T-helper 1 cell treated with Interleukin-12 subunit alpha and Interleukin-12 subunit beta and Interleukin-4 antibody, amounts not matched to agents 30 ng/mL and 1 ng/mL, for 36 hours (primary cell): ENCODE results near the gene PHF10. TPM values are rescaled to one million over a fixed set of nuclear protein-coding genes. Genes with fewer than 3 reads are reported as not detected.

Source experiments
- intact Hi-C: fragments of 100-400 bp; cut with micrococcal nuclease; formaldehyde crosslinking; loops from one replicate; pipeline ENCODE4 v1.15.1; 2024
- total RNA-seq: library from RNA; stranded (reverse); gene quantifications from 2 replicates; pipeline ENCODE4 v1.2.3, GENCODE V29; 2022

The PHF10 gene
- total RNA-seq, 1 donor from 2014 or later = 53.5 TPM

DNA sequence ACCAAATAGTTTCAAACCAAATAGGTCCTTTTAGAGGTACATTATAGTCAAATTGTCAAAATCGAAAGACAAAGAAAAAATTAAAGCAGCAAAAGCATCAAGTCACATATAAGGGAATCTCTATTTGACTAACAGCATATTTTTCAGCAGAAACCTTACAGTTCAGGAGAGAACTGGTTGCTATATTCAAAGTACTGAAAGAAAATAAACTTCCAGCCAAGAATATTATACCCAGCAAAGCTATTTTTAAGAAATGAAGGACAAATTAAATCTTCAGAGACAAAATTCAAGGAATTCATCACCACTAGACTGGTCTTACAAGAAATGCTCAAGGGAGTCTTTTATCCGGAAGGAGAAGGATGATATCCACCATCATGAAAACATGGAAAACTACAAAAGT lies 38.4 kb downstream of the PHF10 start:
- intact Hi-C loops = no loop called here

DNA sequence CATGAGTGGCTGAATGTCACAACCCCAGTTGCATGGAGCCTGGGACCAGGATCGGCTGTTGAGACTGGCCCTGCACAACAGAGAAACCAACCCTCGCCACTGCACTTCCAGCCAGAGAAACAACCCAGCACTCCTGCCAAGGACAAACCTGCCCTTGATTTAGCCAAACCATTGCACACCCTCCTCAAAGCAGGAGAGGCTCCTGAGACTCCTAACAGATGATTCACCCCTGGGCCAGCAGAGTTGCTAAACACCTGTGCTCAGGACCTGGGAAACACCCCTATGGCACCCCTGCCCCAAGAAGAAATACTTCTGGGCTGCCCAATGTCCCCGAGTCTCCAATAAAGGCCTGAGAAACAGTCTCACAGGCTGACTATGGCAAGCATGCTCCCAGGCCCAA lies 40.2 kb downstream of the PHF10 start:
- intact Hi-C loops = no loop called here

DNA sequence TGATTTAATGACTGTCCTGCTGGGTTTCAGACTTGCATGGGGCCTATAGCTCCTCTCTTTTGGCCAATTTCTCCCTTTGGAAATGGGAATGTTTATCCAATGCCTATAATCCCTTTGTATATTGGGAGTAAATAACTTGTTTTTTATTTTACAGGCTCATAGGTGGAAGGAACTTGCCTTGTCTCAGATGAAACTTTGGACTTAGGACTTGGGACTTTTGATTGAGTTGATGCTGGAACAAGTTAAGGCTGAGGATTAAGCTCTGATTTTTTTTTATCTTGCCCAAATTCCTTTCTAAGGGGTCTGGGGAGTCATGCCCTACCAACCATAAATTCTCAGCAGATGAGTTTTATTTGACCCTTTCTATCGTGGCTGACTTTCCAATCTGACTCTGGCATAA lies 46.0 kb downstream of the PHF10 start:
- intact Hi-C loops = no loop called here

- intact Hi-C loops = no loop called here
Measured at GRCh38 chr6:169677096-169677495, 47.2 kb downstream of the PHF10 start.

GRCh38 chr6:169675011-169675410 lies 49.3 kb downstream of the PHF10 start:
- intact Hi-C loops = no loop called here

DNA sequence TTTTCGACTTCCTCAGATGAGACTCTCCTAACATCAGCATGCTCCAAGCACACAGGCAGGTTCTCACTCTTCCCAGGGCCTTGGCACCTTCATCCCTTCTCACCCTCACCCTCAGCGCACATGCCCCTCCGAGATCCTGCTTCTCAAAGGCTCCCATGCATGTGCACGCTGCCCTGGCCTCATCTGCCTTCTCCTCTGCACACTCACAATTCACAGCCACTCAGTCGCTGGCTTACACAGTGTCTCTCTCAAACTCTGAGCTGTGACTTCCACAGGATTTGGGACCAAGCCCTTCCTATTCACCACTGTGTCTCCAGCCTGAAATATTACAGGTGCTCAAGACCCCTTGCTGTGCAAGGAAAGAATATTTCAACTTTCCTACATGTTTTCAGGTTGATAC lies 52.7 kb downstream of the PHF10 start:
- intact Hi-C loops = no loop called here

GRCh38 chr6:169669889-169670288 lies 54.4 kb downstream of the PHF10 start:
- intact Hi-C loops = no loop called here

GRCh38 chr6:169669147-169669546 lies 55.2 kb downstream of the PHF10 start:
- intact Hi-C loops = no loop called here

DNA sequence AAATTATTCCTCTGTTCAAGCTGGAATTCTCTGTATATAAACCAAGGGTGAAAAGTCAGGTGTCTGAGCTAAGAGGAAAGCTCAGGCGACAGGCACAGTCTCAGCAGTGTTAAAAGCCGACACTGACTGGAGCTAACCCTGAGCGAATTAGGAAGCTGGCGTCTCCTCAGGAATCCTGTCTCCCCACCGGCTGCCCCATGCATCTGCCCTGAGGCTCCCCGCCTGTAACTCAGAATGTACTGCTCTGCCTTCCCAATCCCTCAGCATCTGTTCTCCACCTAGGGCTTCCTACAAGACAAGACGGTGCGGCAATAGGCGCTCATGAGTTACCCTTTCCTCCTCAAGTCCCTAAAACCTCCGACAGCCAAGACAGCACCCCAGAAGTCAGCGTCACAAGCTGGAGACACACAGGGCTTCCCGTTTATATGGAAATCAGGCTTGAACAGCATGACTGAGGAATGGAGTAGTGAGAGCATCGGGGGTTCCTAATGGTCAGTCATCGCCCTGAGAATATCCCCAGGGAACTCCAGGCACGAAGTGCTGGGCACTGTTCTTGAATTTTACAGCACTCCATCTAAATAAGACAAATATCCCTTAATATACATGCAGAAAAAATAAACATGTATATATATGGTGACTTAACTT lies 56.0 kb downstream of the PHF10 start:
- intact Hi-C loops = no loop called here

DNA sequence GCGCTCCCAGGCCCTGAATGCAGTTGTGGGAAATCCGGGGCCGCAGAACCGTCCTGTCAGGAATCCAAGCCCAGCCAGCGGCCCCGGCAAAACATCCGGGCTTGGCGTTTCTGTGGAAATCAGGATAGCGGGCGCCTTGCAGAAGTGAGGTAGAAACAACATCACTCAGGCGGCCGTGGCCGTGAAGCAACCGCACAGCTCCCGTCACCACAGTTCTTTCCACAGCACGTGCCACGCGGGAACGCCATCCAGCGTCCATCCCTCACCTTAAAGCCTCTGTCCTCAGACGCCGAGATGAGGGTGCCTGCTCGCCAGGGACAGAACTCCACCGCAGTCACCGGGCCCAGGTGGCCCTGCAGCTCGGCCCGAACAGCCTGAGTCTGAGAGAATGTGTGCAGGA lies 56.6 kb downstream of the PHF10 start:
- intact Hi-C loops = no loop called here

DNA sequence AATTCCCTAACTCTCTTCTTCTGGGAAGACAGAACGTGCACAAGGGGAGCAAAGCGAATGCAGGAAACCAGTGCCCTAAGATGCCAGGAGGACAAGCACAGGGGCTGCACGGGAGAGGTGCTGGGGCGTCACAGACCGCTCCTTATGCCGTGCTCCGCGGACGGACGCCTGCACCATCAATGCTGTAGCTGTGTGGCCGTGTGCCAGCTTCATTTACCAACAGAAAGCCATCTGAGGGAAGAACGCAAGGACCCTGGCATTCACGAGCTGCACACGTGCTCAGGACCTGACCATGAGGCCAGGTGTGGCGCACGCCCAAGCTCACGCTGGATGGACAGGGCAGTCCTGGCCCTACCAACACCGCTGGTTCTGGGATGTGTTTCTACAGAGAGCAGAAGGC lies 57.9 kb downstream of the PHF10 start:
- intact Hi-C loops = no loop called here

DNA sequence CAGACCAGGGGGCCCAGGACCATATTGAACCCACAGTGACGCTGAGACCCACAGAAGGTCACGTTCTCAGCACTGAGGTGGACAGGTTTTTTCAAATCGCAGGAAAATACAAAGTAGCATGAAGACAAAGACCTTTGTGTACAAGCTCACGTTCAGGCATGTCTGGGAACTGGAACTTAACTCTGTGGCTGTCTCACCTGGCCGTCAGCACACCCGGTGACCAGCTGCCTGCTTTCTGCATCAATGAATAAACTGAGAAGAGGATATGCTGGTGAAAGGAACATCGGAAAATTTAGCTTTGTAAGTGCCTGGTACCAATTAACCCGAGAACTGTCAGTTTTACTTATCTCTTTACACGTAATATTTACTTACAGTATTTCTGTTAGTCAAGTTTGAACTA lies 59.0 kb downstream of the PHF10 start:
- intact Hi-C loops = no loop called here

DNA sequence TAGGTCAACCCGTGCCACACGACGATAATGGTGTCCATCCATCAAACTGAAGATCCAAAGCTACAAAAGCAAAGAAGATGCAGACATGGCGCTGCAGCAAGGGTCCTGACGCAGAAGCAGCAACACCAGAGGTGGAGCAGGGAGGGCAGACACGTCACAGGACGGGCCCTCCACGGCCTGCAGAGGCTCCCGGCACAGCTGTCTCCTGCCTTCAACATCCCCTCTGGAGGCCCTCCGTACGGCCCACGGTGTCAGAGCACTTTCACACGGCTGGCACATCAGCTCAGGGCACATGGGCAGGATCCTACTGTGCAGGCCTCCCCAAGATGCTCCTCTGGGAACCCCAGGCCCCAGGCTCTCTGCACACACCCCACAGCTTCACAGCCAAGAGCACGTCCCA lies 60.1 kb downstream of the PHF10 start:
- intact Hi-C loops = no loop called here

DNA sequence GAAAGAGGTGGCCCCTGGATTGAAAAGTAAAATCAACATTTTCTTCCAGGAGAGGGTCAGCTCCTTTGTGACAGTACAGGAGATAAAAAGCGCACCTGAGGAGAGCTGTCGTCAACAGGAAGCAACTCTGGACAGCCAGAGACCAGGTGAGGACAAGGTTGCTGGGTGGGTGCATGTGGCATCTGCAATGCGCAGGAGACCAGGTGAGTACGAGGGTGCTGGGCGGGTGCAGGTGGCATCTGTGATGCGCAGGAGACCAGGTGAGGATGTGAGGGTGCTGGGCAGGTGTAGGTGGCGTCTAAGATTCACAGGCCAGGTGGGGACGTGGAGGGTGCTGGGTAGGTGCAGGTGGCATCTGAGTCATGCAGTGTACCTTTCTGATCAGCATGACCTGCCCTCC lies 60.8 kb downstream of the PHF10 start:
- intact Hi-C loops = no loop called here

DNA sequence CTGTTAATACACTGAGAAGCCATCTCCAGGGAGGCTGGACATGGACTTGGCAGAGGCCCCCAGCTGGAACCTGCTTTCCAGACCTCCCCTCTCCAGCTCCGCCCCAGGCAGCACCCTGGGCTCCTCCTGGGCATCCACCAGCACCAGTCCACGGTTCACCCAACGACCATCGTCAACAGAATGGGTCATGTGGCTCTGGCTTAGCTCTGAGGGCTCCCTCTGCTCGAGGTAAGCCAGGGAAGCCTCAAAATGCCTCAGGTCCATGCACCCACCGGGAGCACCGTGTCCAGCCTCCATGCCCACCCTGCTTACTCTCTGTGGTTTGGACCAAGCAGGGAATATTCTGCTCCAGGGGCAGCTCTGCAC lies 62.9 kb downstream of the PHF10 start:
- intact Hi-C loops = no loop called here

GRCh38 chr6:169660751-169661390 lies 63.4 kb downstream of the PHF10 start:
- intact Hi-C loops = no loop called here

- intact Hi-C loops = loop anchor here (10.0 kb wide), 1 partner anchor 765 kb away; no protein-coding TSS in a partner anchor
Measured at GRCh38 chr6:169659820-169660610, 64.3 kb downstream of the PHF10 start.

- intact Hi-C loops = loop anchor here (10.0 kb wide), 1 partner anchor 762 kb away; no protein-coding TSS in a partner anchor
Measured at GRCh38 chr6:169657284-169657610, 67.1 kb downstream of the PHF10 start.

GRCh38 chr6:169656546-169657283 lies 67.6 kb downstream of the PHF10 start:
- intact Hi-C loops = loop anchor here (10.0 kb wide), 1 partner anchor 762 kb away; no protein-coding TSS in a partner anchor

- intact Hi-C loops = loop anchor here (1.0 to 10.0 kb wide), 6 partner anchors 48 to 900 kb away; partner anchors contain the start of genes C6orf120, DYNLT2, ERMARD and TBP
Measured at GRCh38 chr6:169654598-169655391, 69.5 kb downstream of the PHF10 start.
